LNCaP clone FGC (cell line): ENCODE results near the gene AKIRIN1.

Experiments
- DNase-seq: peaks from one replicate; pipeline ENCODE4 v3.0.0-alpha.2; 2011; ENCODE audit warnings: low read depth
- H3K4me3 ChIP-seq: 2 replicates; pipeline ENCODE4 v1.5.1; 2011; ENCODE audit warnings: mild to moderate bottlenecking, low read depth, low read length, control low read depth
- CTCF ChIP-seq: IDR thresholded peaks from 2 replicates; pipeline ENCODE4 v1.5.1; 2012; ENCODE audit warnings: mild to moderate bottlenecking; ENCODE audit not compliant: control insufficient read depth, insufficient read depth; ENCODE audit errors: extremely low read depth

The AKIRIN1 gene

GRCh38 chr1:38989979-38990378 lies 1.1 kb upstream of the AKIRIN1 start:
- DNase-seq = no peak
- no peak for TF ChIP-seq CTCF
- no peak overlapping the region for H3K4me3 ChIP-seq

- no peak for TF ChIP-seq CTCF
- peak overlapping the region; percentile 83 for H3K4me3 ChIP-seq
- no peak for DNase-seq
Measured at GRCh38 chr1:38990386-38990737, 714 bp upstream of the AKIRIN1 start.

- DNase-seq = no peak
Measured at GRCh38 chr1:38991638-38992411, 749 bp downstream of the AKIRIN1 start.

GRCh38 chr1:38992412-38993111 lies 1.5 kb downstream of the AKIRIN1 start:
- no peak for TF ChIP-seq CTCF
- H3K4me3 ChIP-seq = peak overlapping the region; percentile 83
- no peak for DNase-seq

More at GRCh38 chr1:38991638-38992411, 749 bp downstream of the AKIRIN1 start:
- H3K4me3 ChIP-seq = peak overlapping the region; percentile 83
- TF ChIP-seq CTCF = no peak

GRCh38 chr1:38994196-38994595 lies 3.1 kb downstream of the AKIRIN1 start:
- no peak for DNase-seq
- no peak for TF ChIP-seq CTCF
- H3K4me3 ChIP-seq = no peak overlapping the region

- no peak overlapping the region for H3K4me3 ChIP-seq
- TF ChIP-seq CTCF = no peak
- DNase-seq = no peak
Measured at GRCh38 chr1:38997034-38997900, 6.2 kb downstream of the AKIRIN1 start.
